IMR-90 (cell line): ENCODE data around the gene BBIP1. TPM values are rescaled to one million over a fixed set of nuclear protein-coding genes. Genes with fewer than 3 reads are reported as not detected.
"Not testable (repeated sequence)": the region's sequence is repeated elsewhere in the genome, so short reads cannot be mapped to it uniquely, and the experiment has no call there.

Experiments used
- ATAC-seq: fragments of 200-7000 bp; cut with Tn5 transposase; 2 replicates; pipeline ENCODE4 v1.9.1; 2020; ENCODE audit warnings: low read depth, mild to moderate bottlenecking, moderate library complexity
- BruUV-seq: library from RNA; stranded (reverse); fragments of 400-500 nt; replicated peaks from 2 replicates; lab custom pipeline; 2021; lab: Mats Ljungman, UMichigan
- CTCF ChIA-PET: fragments of 300-600 bp; formaldehyde crosslinking; extraction: SDS; loops from one replicate; lab custom pipeline; 2021; ENCODE audit warnings: antibody characterized with exemption; lab: Yijun Ruan, JAX
- POLR2A ChIA-PET: fragments of 300-600 bp; sonication (Branson Sonifier 250); formaldehyde crosslinking; loops from one replicate; lab custom pipeline; 2022; ENCODE audit warnings: antibody characterized with exemption; ENCODE audit not compliant: unreplicated experiment; lab: Charles Lee
- DNase-seq: peaks from one replicate; pipeline ENCODE4 v3.0.0; 2013
- H2AFZ ChIP-seq: replicated peaks from 2 replicates; pipeline ENCODE3; 2013; ENCODE audit warnings: low read length, mild to moderate bottlenecking; ENCODE audit not compliant: poor library complexity
- H2AK5ac ChIP-seq: 2 replicates; pipeline ENCODE4 v1.6.1; 2013; ENCODE audit warnings: low read depth, low read length, inconsistent platforms
- H2AK9ac ChIP-seq: replicated peaks from 2 replicates; pipeline ENCODE3; 2013; ENCODE audit warnings: mild to moderate bottlenecking, low read depth, low read length, moderate library complexity; ENCODE audit not compliant: poor library complexity
- H2BK120ac ChIP-seq: 2 replicates; pipeline ENCODE4 v1.6.1; 2013; ENCODE audit warnings: low read depth, low read length, inconsistent platforms
- H2BK15ac ChIP-seq: 3 replicates; pipeline ENCODE4 v1.6.1; 2013; ENCODE audit warnings: low read depth, low read length, inconsistent platforms
- H2BK20ac ChIP-seq: 2 replicates; pipeline ENCODE4 v1.6.1; 2013; ENCODE audit warnings: low read depth, mild to moderate bottlenecking, inconsistent platforms, low read length, moderate library complexity
- H2BK5ac ChIP-seq: 2 replicates; pipeline ENCODE4 v1.6.1; 2013; ENCODE audit warnings: mild to moderate bottlenecking, low read depth, low read length, inconsistent platforms; ENCODE audit not compliant: poor library complexity, severe bottlenecking
- H3K14ac ChIP-seq: replicated peaks from 2 replicates; pipeline ENCODE4 v1.6.1; 2013; ENCODE audit warnings: low read depth, low read length, inconsistent platforms
- H3K18ac ChIP-seq: 2 replicates; pipeline ENCODE4 v1.6.1; 2013; ENCODE audit warnings: low read depth, low read length, control low read depth
- H3K23ac ChIP-seq: 2 replicates; pipeline ENCODE4 v1.6.1; 2013; ENCODE audit warnings: low read depth, low read length, inconsistent platforms
- H3K27ac ChIP-seq: 2 replicates; pipeline ENCODE4 v1.5.1; 2013; ENCODE audit warnings: mild to moderate bottlenecking, control low read depth, low read length; ENCODE audit not compliant: insufficient read depth
- H3K27me3 ChIP-seq: 2 replicates; pipeline ENCODE4 v1.6.1; 2013; ENCODE audit warnings: low read length; ENCODE audit not compliant: control insufficient read depth, insufficient read depth
- H3K36me3 ChIP-seq: 2 replicates; pipeline ENCODE4 v1.6.1; 2013; ENCODE audit warnings: low read length, mixed read lengths; ENCODE audit not compliant: control insufficient read depth, insufficient read depth
- H3K4ac ChIP-seq: 2 replicates; pipeline ENCODE4 v1.6.1; 2013; ENCODE audit warnings: low read depth, low read length, inconsistent platforms
- H3K4me1 ChIP-seq: 2 replicates; pipeline ENCODE4 v1.6.1; 2013; ENCODE audit warnings: low read length, mixed read lengths; ENCODE audit not compliant: control insufficient read depth, insufficient read depth
- H3K4me2 ChIP-seq: 2 replicates; pipeline ENCODE4 v1.6.1; 2013; ENCODE audit warnings: low read depth, mild to moderate bottlenecking, control low read depth, low read length, moderate library complexity
- H3K4me3 ChIP-seq: 2 replicates; pipeline ENCODE4 v1.5.1; 2013; ENCODE audit warnings: low read depth, mild to moderate bottlenecking, control low read depth, low read length, moderate library complexity; ENCODE audit not compliant: insufficient read depth
- H3K56ac ChIP-seq: 2 replicates; pipeline ENCODE4 v1.6.1; 2013; ENCODE audit warnings: low read length, inconsistent platforms; ENCODE audit not compliant: insufficient read depth; ENCODE audit errors: extremely low read depth
- H3K79me1 ChIP-seq, 2 experiments: 2 replicates each; pipeline ENCODE4 v1.6.1; 2013; ENCODE audit warnings: low read length in 2 of 2, inconsistent platforms in 1 of 2, low read depth in 1 of 2
- H3K9ac ChIP-seq: 2 replicates; pipeline ENCODE4 v1.6.1; 2013; ENCODE audit warnings: low read depth, low read length, control low read depth
- H3K9me1 ChIP-seq: 2 replicates; pipeline ENCODE4 v1.6.1; 2013; ENCODE audit warnings: low read length, inconsistent platforms; ENCODE audit not compliant: insufficient read depth
- H3K9me3 ChIP-seq: 2 replicates; pipeline ENCODE4 v1.6.1; 2013; ENCODE audit warnings: low read length; ENCODE audit not compliant: control insufficient read depth, insufficient read depth
- H4K20me1 ChIP-seq: 2 replicates; pipeline ENCODE4 v1.6.1; 2013; ENCODE audit warnings: low read length, inconsistent platforms; ENCODE audit not compliant: insufficient read depth
- H4K5ac ChIP-seq: 2 replicates; pipeline ENCODE4 v1.6.1; 2013; ENCODE audit warnings: mild to moderate bottlenecking, low read depth, low read length, control low read depth
- H4K8ac ChIP-seq, 2 experiments: 2 replicates each; pipeline ENCODE4 v1.6.1; 2013; ENCODE audit warnings: low read depth in 2 of 2, low read length in 2 of 2, control low read depth in 1 of 2, inconsistent platforms in 1 of 2
- H4K91ac ChIP-seq: 2 replicates; pipeline ENCODE4 v1.6.1; 2013; ENCODE audit warnings: low read depth, low read length, inconsistent platforms; ENCODE audit not compliant: insufficient read depth
- BHLHE40 ChIP-seq: fragments of 150-350 bp; IDR thresholded peaks from 2 replicates; pipeline ENCODE4 v1.6.1; 2016; ENCODE audit warnings: mild to moderate bottlenecking, low read depth, low read length
- CEBPB ChIP-seq: IDR thresholded peaks from 2 replicates; pipeline ENCODE4 v1.6.1; 2012; ENCODE audit warnings: low read depth, low read length, improper control_type of control experiment
- MAFK ChIP-seq: IDR thresholded peaks from 2 replicates; pipeline ENCODE4 v1.6.1; 2012; ENCODE audit warnings: low read depth, low read length, improper control_type of control experiment
- RFX5 ChIP-seq: IDR thresholded peaks from 2 replicates; pipeline ENCODE4 v1.8.0; 2012; ENCODE audit warnings: low read depth, mild to moderate bottlenecking, low read length, moderate library complexity
- WGBS, 2 experiments: methylation state at CpG; one replicate each; pipeline versions ENCODE4 v1.1.5 to v1.1.7; 2013; ENCODE audit warnings: missing lambda C conversion rate in 2 of 2; ENCODE audit not compliant: insufficient read length in 1 of 2; ENCODE audit errors: extremely low coverage in 2 of 2; 5-methylcytosine and 5-hydroxymethylcytosine counted together
- dilution Hi-C: fragments of 300-500 bp; cut with HindIII; formaldehyde crosslinking; loops from one replicate; pipeline ENCODE4 v1.14.3; 2018; ENCODE audit warnings: low sequenced_read_pairs; ENCODE audit not compliant: unreplicated experiment
- in situ Hi-C: fragments of 300-500 bp; cut with MboI; formaldehyde crosslinking; loops from 3 replicates; pipeline ENCODE4 v1.14.3; 2019; ENCODE audit warnings: low sequenced_read_pairs, inconsistent platforms, mixed read lengths
- intact Hi-C: fragments of 100-400 bp; cut with micrococcal nuclease; formaldehyde crosslinking; loops from 2 replicates; pipeline ENCODE4 v1.10.0; 2022
- polyA plus RNA-seq, 3 experiments: library from polyadenylated mRNA; depleted of rRNA; stranded (reverse); fragments of >200 nt; gene quantifications; 2 replicates each; pipeline ENCODE4 v1.2.3, GENCODE V29; 2012; ENCODE audit warnings: low replicate concordance in 1 of 3
- total RNA-seq: library from RNA; depleted of rRNA; stranded (reverse); fragments of >200 nt; gene quantifications from 2 replicates; pipeline ENCODE4 v1.2.3, GENCODE V29; 2012

The BBIP1 gene
- total and polyA plus RNA-seq, 2 of the 4 experiments (the other 2 are of a cell fraction) = 17.4 to 19.9 TPM

DNA sequence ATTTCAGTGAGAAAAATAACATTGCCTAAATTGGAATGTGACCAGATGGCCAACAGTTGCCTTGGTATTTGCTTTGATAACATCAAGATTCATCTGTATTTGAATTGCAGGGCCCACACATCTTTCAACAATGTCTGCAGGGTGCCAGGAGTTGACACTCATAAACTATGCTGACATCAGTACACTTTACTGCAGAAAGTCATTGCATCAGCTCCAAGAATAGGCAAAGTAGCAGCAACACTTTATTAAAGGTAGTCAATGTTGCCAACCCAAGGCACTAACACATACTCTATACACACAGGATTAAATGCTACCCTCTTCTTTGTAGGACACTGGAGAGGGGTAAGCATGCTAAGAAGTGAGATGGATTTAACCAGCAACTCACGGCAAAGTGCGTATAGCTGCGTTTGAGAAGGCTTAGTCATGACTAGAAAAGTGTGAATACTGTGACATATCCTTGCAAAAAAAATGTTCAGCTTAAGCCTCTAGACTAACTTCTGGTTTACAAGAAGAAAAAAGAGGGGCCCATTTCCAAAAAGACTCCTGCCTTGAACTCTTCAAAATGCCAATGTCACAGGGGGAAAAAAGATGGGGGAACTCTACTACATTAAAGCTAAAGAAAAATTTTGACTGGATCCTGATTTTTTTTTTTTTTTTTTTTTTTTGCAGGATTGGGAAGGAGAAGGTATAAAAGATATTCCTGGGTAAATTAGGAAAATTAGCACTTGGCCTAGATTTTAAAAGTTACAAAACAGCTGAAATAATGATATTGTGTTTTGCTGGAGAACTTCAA is 2.2 kb downstream of the BBIP1 start:
- H3K4me2 ChIP-seq = peak overlapping the region; percentile 85
- no peak overlapping the region for H2AK9ac ChIP-seq
- peak overlapping the region; percentile 95 for H2BK5ac ChIP-seq
- in situ Hi-C loops = no loop called here
- DNase-seq (peak; percentile 87), ATAC-seq (no peak)
- POLR2A ChIA-PET = interaction anchor here (0.6 to 0.7 kb wide), 2 partner anchors 14 to 127 kb away, joined by 4 to 20 read pairs; no protein-coding TSS in a partner anchor
- peak overlapping the region; percentile 95 for H3K23ac ChIP-seq
- H3K9me3 ChIP-seq = no peaks in the 10 kb centered on the region
- H2AK5ac ChIP-seq = peak overlapping the region; percentile 80; the same call in 1 of the 2 replicates
- peak overlapping the region; percentile 95 for H4K5ac ChIP-seq
- no peak overlapping the region for H2AFZ ChIP-seq
- CTCF ChIA-PET = interaction anchor here (0.7 to 1.7 kb wide), 3 partner anchors 71 to 170 kb away, joined by 3 to 11 read pairs (median 5); no protein-coding TSS in a partner anchor
- H3K14ac ChIP-seq = peak overlapping the region; percentile 84
- H4K20me1 ChIP-seq = peaks cover 13% of the 10 kb centered on the region; the same call in 1 of the 2 replicates
- TF ChIP-seq BHLHE40 (peak; percentile 33; the same call in 1 of the 2 replicates), MAFK (peak; percentile 32; the same call in 1 of the 2 replicates), RFX5 (no peak), CEBPB (peak; percentile 87)
- peak overlapping the region; percentile 65 for H2BK20ac ChIP-seq
- H3K9ac ChIP-seq = no peak overlapping the region
- intact Hi-C loops = loop anchor here (10.0 kb wide), 1 partner anchor 612 kb away; the partner anchor contains the start of gene SMNDC1
- H2BK120ac ChIP-seq = peak overlapping the region; percentile 87
- H3K18ac ChIP-seq = peak overlapping the region; percentile 95
- H3K9me1 ChIP-seq = peaks cover 5% of the 10 kb centered on the region
- H3K4me1 ChIP-seq = peaks cover 15% of the 10 kb centered on the region
- dilution Hi-C loops = no loop called here
- H3K36me3 ChIP-seq = no peaks in the 10 kb centered on the region
- peak overlapping the region; percentile 59; the same call in 1 of the 2 replicates for H3K27ac ChIP-seq
- H3K79me1 ChIP-seq = peaks cover 10 to 36% of the 10 kb centered on the region in 2 experiments
- H3K4ac ChIP-seq = peak overlapping the region; percentile 89
- no peak overlapping the region for H3K4me3 ChIP-seq
- no TSS peak for BruUV-seq
- no CpG with 5 or more reads among the region's 3 CpGs for WGBS, 2 experiments
- peak overlapping the region; percentile 67; the same call in 1 of the 3 replicates for H2BK15ac ChIP-seq
- H4K91ac ChIP-seq = peak overlapping the region; percentile 91
- no peak overlapping the region; the same call in 1 of the 2 replicates for H3K56ac ChIP-seq
- no peaks in the 10 kb centered on the region for H3K27me3 ChIP-seq
- peak overlapping the region in 1 of 2 experiments; percentile 91; a peak in 2 of 4 replicates for H4K8ac ChIP-seq

DNA sequence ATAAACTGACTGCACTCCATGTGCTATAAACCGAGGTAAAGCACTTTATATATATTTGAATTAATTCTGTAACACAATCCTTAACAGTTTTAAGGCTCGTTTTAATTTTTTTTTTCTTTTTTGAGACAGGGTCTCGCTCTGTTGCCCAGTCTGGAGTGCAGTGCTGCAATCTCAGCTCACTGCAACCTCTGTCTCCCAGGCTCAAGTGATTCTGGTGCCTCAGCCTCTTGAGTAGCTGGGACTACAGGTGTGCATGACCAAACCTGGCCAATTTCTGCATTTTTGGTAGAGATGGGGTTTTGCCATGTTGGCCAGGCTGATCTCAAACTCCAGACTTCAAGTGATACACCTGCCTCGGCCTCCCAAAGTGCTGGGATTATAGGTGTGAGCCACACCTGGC is 3.4 kb downstream of the BBIP1 start:
- H3K9me3 ChIP-seq, dilution Hi-C loops, H3K9me1 ChIP-seq, H3K27me3 ChIP-seq, DNase-seq, H3K4me3 ChIP-seq, CTCF ChIA-PET, H4K91ac ChIP-seq, H3K56ac ChIP-seq, in situ Hi-C loops, H2AFZ ChIP-seq, H4K20me1 ChIP-seq, H3K4me2 ChIP-seq, H2AK5ac ChIP-seq, H3K27ac ChIP-seq, H3K23ac ChIP-seq, H2AK9ac ChIP-seq, POLR2A ChIA-PET, H3K14ac ChIP-seq, H3K4ac ChIP-seq, BruUV-seq, H4K8ac ChIP-seq, H2BK15ac ChIP-seq, H4K5ac ChIP-seq, ATAC-seq, H3K9ac ChIP-seq, H3K36me3 ChIP-seq: not testable (repeated sequence)
- intact Hi-C loops = loop anchor here (10.0 kb wide), 1 partner anchor 611 kb away; the partner anchor contains the start of gene SMNDC1
- H2BK20ac ChIP-seq = 0 out of 2 replicates have a peak overlapping the region, but pooled peaks have one; percentile 36
- peaks cover 18 to 39% of the 10 kb centered on the region in 2 experiments for H3K79me1 ChIP-seq
- no CpG with 5 or more reads among the region's 4 CpGs for WGBS, 2 experiments
- 0 out of 2 replicates have a peak overlapping the region, but pooled peaks have one; percentile 15 for H3K18ac ChIP-seq
- H2BK5ac ChIP-seq = peak overlapping the region; percentile 49
- peak overlapping the region; percentile 3; the same call in 1 of the 2 replicates for H2BK120ac ChIP-seq
- H3K4me1 ChIP-seq = peaks cover 17% of the 10 kb centered on the region
